Activated gamma-delta T cell treated with anti-CD3 and anti-CD28 coated beads, Interleukin-2, amount 50 U/mL, for 16 hours (primary cell): ENCODE measurements around the gene ASTN2.

ENCODE experiments used
- DNase-seq: peaks from one replicate; pipeline ENCODE4 v3.0.0-alpha.2; 2020; ENCODE audit warnings: low read depth

ASTN2 gene

GRCh38 chr9:117414906-117415331 lies at the start of gene ASTN2:
Gene ASTN2 (minus strand): TSS chr9:117415057. CDS start chr9:117414938, 119 bp downstream.
- DNase-seq, result no peak

- no peak for DNase-seq
Observed at GRCh38 chr9:117462861-117463260, 48.0 kb upstream of the ASTN2 start.

GRCh38 chr9:117461386-117461785 lies 46.5 kb upstream of the ASTN2 start:
- DNase-seq, result no peak

GRCh38 chr9:117460743-117461142 lies 45.9 kb upstream of the ASTN2 start:
- no peak for DNase-seq

- no peak for DNase-seq
Observed at GRCh38 chr9:117459913-117460312, 45.1 kb upstream of the ASTN2 start.

- no peak for DNase-seq
Observed at GRCh38 chr9:117458066-117458465, 43.2 kb upstream of the ASTN2 start.

GRCh38 chr9:117454711-117455110 lies 39.9 kb upstream of the ASTN2 start:
- DNase-seq, result no peak

GRCh38 chr9:117453737-117454136 lies 38.9 kb upstream of the ASTN2 start:
- DNase-seq, result no peak

- DNase-seq, result no peak
Observed at GRCh38 chr9:117451311-117451710, 36.5 kb upstream of the ASTN2 start.

- no peak for DNase-seq
Observed at GRCh38 chr9:117448066-117448465, 33.2 kb upstream of the ASTN2 start.

GRCh38 chr9:117445631-117446030 lies 30.8 kb upstream of the ASTN2 start:
- no peak for DNase-seq

- DNase-seq, result no peak
Observed at GRCh38 chr9:117444501-117444900, 29.6 kb upstream of the ASTN2 start.

GRCh38 chr9:117437283-117437682 lies 22.4 kb upstream of the ASTN2 start:
- no peak for DNase-seq

GRCh38 chr9:117435630-117436261 lies 20.9 kb upstream of the ASTN2 start:
- no peak for DNase-seq

GRCh38 chr9:117434566-117434965 lies 19.7 kb upstream of the ASTN2 start:
- DNase-seq, result no peak

- no peak for DNase-seq
Observed at GRCh38 chr9:117430813-117431212, 16.0 kb upstream of the ASTN2 start.

- no peak for DNase-seq
Observed at GRCh38 chr9:117427357-117427913, 12.6 kb upstream of the ASTN2 start.

GRCh38 chr9:117425566-117425965 lies 10.7 kb upstream of the ASTN2 start:
- DNase-seq, result no peak

- DNase-seq, result no peak
Observed at GRCh38 chr9:117424291-117424690, 9.4 kb upstream of the ASTN2 start.

- DNase-seq, result no peak
Observed at GRCh38 chr9:117418111-117418510, 3.3 kb upstream of the ASTN2 start.

- no peak for DNase-seq
Observed at GRCh38 chr9:117416856-117417255, 2.0 kb upstream of the ASTN2 start.

- no peak for DNase-seq
Observed at GRCh38 chr9:117415358-117415914, 579 bp upstream of the ASTN2 start.

- no peak for DNase-seq
Observed at GRCh38 chr9:117414220-117414905, 494 bp downstream of the ASTN2 start.
